Neural cell (in vitro differentiated cells): ENCODE measurements around the gene TGFBR2.

ENCODE experiments used
- EZH2 ChIP-seq: fragments of 200-600, 300-800 bp; shearing (Covaris generic), sonication (generic); IDR thresholded peaks from 2 replicates; pipeline ENCODE4 v1.6.1; 2014; ENCODE audit warnings: antibody characterized with exemption, low read length, borderline replicate concordance, mild to moderate bottlenecking; ENCODE audit not compliant: insufficient read depth, poor library complexity, severe bottlenecking
- MXI1 ChIP-seq: fragments of 450-650 bp; conservative IDR thresholded peaks from 2 replicates; pipeline ENCODE4 v1.6.1; 2014; ENCODE audit warnings: antibody characterized with exemption, mild to moderate bottlenecking; ENCODE audit not compliant: poor library complexity, severe bottlenecking
- SMC3 ChIP-seq: fragments of 450-650 bp; conservative IDR thresholded peaks from 2 replicates; pipeline ENCODE4 v1.6.1; 2014; ENCODE audit warnings: antibody characterized with exemption, mild to moderate bottlenecking, moderate library complexity; ENCODE audit not compliant: poor library complexity
- TF ChIP-seq, protein P1 (sequence below): fragments of 450-650 bp; IDR thresholded peaks from 2 replicates; pipeline ENCODE4 v1.5.1; 2014; ENCODE audit warnings: antibody characterized with exemption, mild to moderate bottlenecking, moderate library complexity; ENCODE audit not compliant: poor library complexity, severe bottlenecking
- TF ChIP-seq, protein P2 (sequence below): IDR thresholded peaks from 2 replicates; pipeline ENCODE4 v1.6.1; 2012; ENCODE audit warnings: borderline replicate concordance

DNA sequence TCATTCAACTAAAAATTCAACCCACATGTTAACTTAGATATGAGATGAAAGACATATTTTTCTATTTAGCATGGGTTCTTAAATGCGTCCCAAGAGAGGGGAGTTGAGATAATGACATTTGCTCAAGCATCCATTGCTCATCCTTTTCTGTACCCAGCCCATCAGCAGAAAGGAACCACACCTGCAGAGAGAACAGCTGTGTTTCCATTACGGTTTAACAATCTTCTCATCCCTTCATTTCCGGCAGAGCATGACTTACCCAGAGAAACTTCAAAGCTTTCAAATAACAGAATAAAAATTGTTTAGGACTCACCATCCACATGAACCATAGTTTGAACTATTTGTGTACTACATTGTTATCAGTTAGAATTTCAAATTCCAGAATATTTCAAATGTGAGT is 113.1 kb downstream of the TGFBR2 start:
- TF ChIP-seq, protein P1, sequence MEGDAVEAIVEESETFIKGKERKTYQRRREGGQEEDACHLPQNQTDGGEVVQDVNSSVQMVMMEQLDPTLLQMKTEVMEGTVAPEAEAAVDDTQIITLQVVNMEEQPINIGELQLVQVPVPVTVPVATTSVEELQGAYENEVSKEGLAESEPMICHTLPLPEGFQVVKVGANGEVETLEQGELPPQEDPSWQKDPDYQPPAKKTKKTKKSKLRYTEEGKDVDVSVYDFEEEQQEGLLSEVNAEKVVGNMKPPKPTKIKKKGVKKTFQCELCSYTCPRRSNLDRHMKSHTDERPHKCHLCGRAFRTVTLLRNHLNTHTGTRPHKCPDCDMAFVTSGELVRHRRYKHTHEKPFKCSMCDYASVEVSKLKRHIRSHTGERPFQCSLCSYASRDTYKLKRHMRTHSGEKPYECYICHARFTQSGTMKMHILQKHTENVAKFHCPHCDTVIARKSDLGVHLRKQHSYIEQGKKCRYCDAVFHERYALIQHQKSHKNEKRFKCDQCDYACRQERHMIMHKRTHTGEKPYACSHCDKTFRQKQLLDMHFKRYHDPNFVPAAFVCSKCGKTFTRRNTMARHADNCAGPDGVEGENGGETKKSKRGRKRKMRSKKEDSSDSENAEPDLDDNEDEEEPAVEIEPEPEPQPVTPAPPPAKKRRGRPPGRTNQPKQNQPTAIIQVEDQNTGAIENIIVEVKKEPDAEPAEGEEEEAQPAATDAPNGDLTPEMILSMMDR = no peak
- TF ChIP-seq, protein P2, sequence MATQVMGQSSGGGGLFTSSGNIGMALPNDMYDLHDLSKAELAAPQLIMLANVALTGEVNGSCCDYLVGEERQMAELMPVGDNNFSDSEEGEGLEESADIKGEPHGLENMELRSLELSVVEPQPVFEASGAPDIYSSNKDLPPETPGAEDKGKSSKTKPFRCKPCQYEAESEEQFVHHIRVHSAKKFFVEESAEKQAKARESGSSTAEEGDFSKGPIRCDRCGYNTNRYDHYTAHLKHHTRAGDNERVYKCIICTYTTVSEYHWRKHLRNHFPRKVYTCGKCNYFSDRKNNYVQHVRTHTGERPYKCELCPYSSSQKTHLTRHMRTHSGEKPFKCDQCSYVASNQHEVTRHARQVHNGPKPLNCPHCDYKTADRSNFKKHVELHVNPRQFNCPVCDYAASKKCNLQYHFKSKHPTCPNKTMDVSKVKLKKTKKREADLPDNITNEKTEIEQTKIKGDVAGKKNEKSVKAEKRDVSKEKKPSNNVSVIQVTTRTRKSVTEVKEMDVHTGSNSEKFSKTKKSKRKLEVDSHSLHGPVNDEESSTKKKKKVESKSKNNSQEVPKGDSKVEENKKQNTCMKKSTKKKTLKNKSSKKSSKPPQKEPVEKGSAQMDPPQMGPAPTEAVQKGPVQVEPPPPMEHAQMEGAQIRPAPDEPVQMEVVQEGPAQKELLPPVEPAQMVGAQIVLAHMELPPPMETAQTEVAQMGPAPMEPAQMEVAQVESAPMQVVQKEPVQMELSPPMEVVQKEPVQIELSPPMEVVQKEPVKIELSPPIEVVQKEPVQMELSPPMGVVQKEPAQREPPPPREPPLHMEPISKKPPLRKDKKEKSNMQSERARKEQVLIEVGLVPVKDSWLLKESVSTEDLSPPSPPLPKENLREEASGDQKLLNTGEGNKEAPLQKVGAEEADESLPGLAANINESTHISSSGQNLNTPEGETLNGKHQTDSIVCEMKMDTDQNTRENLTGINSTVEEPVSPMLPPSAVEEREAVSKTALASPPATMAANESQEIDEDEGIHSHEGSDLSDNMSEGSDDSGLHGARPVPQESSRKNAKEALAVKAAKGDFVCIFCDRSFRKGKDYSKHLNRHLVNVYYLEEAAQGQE = no peak
- TF ChIP-seq EZH2 = no peak
- TF ChIP-seq MXI1 = no peak
- no peak for TF ChIP-seq SMC3
